Retinal pigment epithelial cell (primary cell): ENCODE data around the gene FKBP10.

ENCODE experiments used
- DNase-seq: peaks from one replicate; pipeline ENCODE4 v3.0.0-alpha.2; 2010; ENCODE audit warnings: low read depth
- H3K4me3 ChIP-seq: 2 replicates; pipeline ENCODE4 v1.5.1; 2011; ENCODE audit warnings: mild to moderate bottlenecking, low read length, control low read depth, moderate library complexity
- CTCF ChIP-seq: conservative IDR thresholded peaks from 2 replicates; pipeline ENCODE4 v1.5.1; 2011; ENCODE audit warnings: low read depth, low read length, control low read depth, inconsistent platforms

The FKBP10 gene

GRCh38 chr17:41813152-41813680 lies 412 bp downstream of the FKBP10 start:
- no peak for DNase-seq
- peak overlapping the region; percentile 63 for H3K4me3 ChIP-seq
- TF ChIP-seq CTCF: no peak

- TF ChIP-seq CTCF: no peak
- H3K4me3 ChIP-seq: peak overlapping the region; percentile 63
- no peak for DNase-seq
These were observed 908 bp downstream of the FKBP10 start for GRCh38 chr17:41813699-41814124.

GRCh38 chr17:41814195-41814594 lies 1.4 kb downstream of the FKBP10 start:
- peak; percentile 47 for DNase-seq
- no peak for TF ChIP-seq CTCF
- peak overlapping the region; percentile 63 for H3K4me3 ChIP-seq

- no peak overlapping the region for H3K4me3 ChIP-seq
- TF ChIP-seq CTCF: no peak
- DNase-seq: no peak
These were observed 4.0 kb downstream of the FKBP10 start for GRCh38 chr17:41816637-41817320.

GRCh38 chr17:41818024-41818423 lies 5.2 kb downstream of the FKBP10 start:
- no peak overlapping the region for H3K4me3 ChIP-seq
- no peak for TF ChIP-seq CTCF
- no peak for DNase-seq

GRCh38 chr17:41821776-41822175 lies 9.0 kb downstream of the FKBP10 start:
- no peak overlapping the region for H3K4me3 ChIP-seq
- TF ChIP-seq CTCF: no peak
- no peak for DNase-seq
